Stimulated activated naive B cell treated with anti-CD40 and anti-IgM and Interleukin-4, amounts not matched to agents 10 μg/mL and 1 μg/mL and 100 μg/mL, for 72 hours (primary cell): ENCODE measurements around the gene SATB1.
"Not testable (repeated sequence)": the region's sequence is repeated elsewhere in the genome, so short reads cannot be mapped to it uniquely, and the experiment has no call there.

Experiments
- ATAC-seq, 2 donors: fragments of 150-1000 bp; cut with Tn5 transposase; replicated peaks; 2 replicates each; pipeline ENCODE4 v1.10.0; 2021; ENCODE audit warnings: moderate library complexity in 1 of 2
- DNase-seq: peaks from one replicate; pipeline ENCODE4 v3.0.0; 2021
- H3K27ac Mint-ChIP-seq: one replicate; pipeline ENCODE4 v1.8.0; 2022; ENCODE audit warnings: mild to moderate bottlenecking, mixed read lengths
- H3K27me3 Mint-ChIP-seq, 2 donors: one replicate each; pipeline ENCODE4 v1.8.0; 2022; ENCODE audit warnings: mixed read lengths in 2 of 2
- H3K36me3 Mint-ChIP-seq, 2 donors: one replicate each; pipeline ENCODE4 v1.8.0; 2022; ENCODE audit warnings: mixed read lengths in 2 of 2, mild to moderate bottlenecking in 1 of 2
- H3K4me1 Mint-ChIP-seq, 2 donors: one replicate each; pipeline ENCODE4 v1.8.0; 2022; ENCODE audit warnings: mixed read lengths in 2 of 2, mild to moderate bottlenecking in 1 of 2
- H3K4me3 Mint-ChIP-seq, 2 donors: one replicate each; pipeline ENCODE4 v1.8.0; 2022; ENCODE audit warnings: mild to moderate bottlenecking in 2 of 2, mixed read lengths in 2 of 2, moderate library complexity in 1 of 2
- H3K9me3 Mint-ChIP-seq, 2 donors: one replicate each; pipeline ENCODE4 v1.8.0; 2022; ENCODE audit warnings: mixed read lengths in 2 of 2, mild to moderate bottlenecking in 1 of 2

The SATB1 gene

DNA sequence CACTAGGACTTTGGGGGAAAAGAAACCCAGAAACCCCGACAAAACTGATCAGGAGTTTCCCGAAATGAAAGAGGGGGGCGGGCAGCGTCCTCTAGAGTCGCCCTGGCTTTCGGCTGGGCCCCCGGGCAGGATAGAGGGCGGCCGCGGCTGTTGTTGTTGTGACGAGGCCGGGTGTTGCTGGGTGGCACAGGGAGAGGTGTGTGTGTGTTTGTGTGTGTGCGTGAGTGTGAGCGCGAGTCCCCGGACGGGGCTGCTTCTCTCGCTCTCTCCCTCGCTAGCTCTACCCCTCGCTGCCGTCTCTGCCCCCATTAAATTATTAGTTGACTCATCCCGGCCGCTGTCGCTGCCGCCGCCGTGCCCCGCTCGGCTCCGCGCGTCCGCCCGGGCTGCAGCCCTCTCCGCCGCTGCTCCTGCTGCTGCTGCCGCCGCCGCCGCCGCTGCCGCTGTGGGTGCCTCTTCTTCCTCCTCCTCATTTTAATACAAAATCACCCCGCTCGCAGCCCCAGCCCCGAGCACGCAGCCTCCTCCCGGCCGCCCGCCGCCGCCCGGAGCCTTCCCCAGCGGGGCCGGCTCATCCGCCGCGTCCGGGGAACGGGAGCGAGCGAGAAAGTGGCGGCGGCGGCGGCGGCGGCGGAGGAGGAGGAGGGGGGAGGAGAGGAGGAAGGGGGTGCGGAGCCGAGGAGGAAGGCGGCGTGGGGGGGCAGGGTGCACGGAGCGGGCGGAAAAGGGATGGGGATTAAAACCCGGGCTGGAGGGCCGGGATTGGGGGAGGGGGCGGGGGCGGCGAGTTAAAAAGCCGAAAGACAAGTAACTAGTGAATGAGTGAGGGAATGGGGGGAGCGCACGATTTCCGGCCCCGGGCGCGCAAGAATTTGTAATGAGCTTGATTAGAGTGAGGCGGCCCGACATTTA, at the start of gene SATB1:
SATB1 (minus strand) TSS at position 611 of the 912 bp plus-strand sequence. CDS start 4,372 bp downstream, outside the sequence.
- Mint-ChIP-seq H3K27me3 (no peaks in the 10 kb centered on the region), H3K4me3 (peak within 1 kb of the TSS; percentile 95 to 98), H3K9me3 (no peaks in the 10 kb centered on the region), H3K4me1 (peaks cover 18 to 60% of the 10 kb centered on the region in 2 donors), H3K36me3 (peaks cover 10 to 16% of the 10 kb centered on the region in 2 donors), H3K27ac (peak within 1 kb of the TSS; percentile 97)
- DNase-seq (peak; percentile 60), ATAC-seq (peak; percentile 62 to 63)

GRCh38 chr3:18474202-18474601, 49.1 kb upstream of the SATB1 start:
- no peak overlapping the region for H3K27ac Mint-ChIP-seq
- peaks cover 0 to 9% of the 10 kb centered on the region in 2 donors for H3K4me1 Mint-ChIP-seq
- DNase-seq (no peak), ATAC-seq (no peak)
- peaks cover 11 to 24% of the 10 kb centered on the region in 2 donors for H3K36me3 Mint-ChIP-seq
- no peak overlapping the region for H3K4me3 Mint-ChIP-seq
- peaks cover 1 to 9% of the 10 kb centered on the region in 2 donors for H3K9me3 Mint-ChIP-seq
- no peaks in the 10 kb centered on the region for H3K27me3 Mint-ChIP-seq

- no peak for ATAC-seq
Observed at GRCh38 chr3:18469775-18470174, 44.6 kb upstream of the SATB1 start.

GRCh38 chr3:18466136-18466535, 41.0 kb upstream of the SATB1 start:
- no peak for ATAC-seq
- H3K27ac Mint-ChIP-seq, result no peak overlapping the region
- H3K36me3 Mint-ChIP-seq, result peaks cover 44 to 56% of the 10 kb centered on the region in 2 donors
- H3K4me1 Mint-ChIP-seq, result peaks cover 0 to 4% of the 10 kb centered on the region in 2 donors
- H3K9me3 Mint-ChIP-seq, result peaks cover 3 to 4% of the 10 kb centered on the region in 2 donors
- DNase-seq, result no peak
- H3K27me3 Mint-ChIP-seq, result no peaks in the 10 kb centered on the region
- no peak overlapping the region for H3K4me3 Mint-ChIP-seq

More at GRCh38 chr3:18469775-18470174, 44.6 kb upstream of the SATB1 start:
- Mint-ChIP-seq H3K4me3 (no peak overlapping the region), H3K9me3 (peaks cover 0 to 4% of the 10 kb centered on the region in 2 donors), H3K4me1 (peaks cover 0 to 9% of the 10 kb centered on the region in 2 donors), H3K36me3 (peaks cover 40 to 53% of the 10 kb centered on the region in 2 donors), H3K27me3 (no peaks in the 10 kb centered on the region), H3K27ac (no peak overlapping the region)
- no peak for DNase-seq

- H3K4me1 Mint-ChIP-seq, result peaks cover 6 to 18% of the 10 kb centered on the region in 2 donors
- no peak for ATAC-seq
- H3K27ac Mint-ChIP-seq, result no peak overlapping the region
- H3K27me3 Mint-ChIP-seq, result no peaks in the 10 kb centered on the region
- DNase-seq, result no peak
- H3K4me3 Mint-ChIP-seq, result no peak overlapping the region
- H3K36me3 Mint-ChIP-seq, result peaks cover 28 to 39% of the 10 kb centered on the region in 2 donors
- H3K9me3 Mint-ChIP-seq, result peaks cover 8 to 13% of the 10 kb centered on the region in 2 donors
Observed at GRCh38 chr3:18454766-18455165, 29.6 kb upstream of the SATB1 start.

DNA sequence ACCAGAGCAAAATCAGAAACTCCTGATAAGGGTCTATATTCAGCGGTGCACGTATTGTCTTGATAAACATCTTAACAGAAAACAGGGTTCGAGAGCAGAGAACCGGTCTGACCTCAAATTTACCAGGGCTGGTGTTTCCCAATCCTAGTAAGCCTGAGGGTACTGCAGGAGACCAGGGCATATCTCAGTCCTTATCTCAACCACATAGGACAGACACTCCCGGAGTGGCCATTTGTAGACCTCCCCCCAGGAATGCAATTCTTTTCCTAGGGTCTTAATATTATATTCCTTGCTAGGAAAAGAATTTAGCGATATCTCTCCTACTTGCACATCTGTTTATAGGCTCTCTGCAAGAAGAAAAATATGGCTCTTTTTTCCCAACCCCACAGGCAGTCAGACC, 24.5 kb upstream of the SATB1 start:
- H3K27ac Mint-ChIP-seq, H3K27me3 Mint-ChIP-seq, H3K4me3 Mint-ChIP-seq, DNase-seq, ATAC-seq: not testable (repeated sequence)
- Mint-ChIP-seq H3K36me3 (peaks cover 27 to 49% of the 10 kb centered on the region in 2 donors), H3K9me3 (peaks cover 8 to 11% of the 10 kb centered on the region in 2 donors), H3K4me1 (peaks cover 15 to 23% of the 10 kb centered on the region in 2 donors)

- DNase-seq, result no peak
- Mint-ChIP-seq H3K4me1 (peaks cover 16 to 34% of the 10 kb centered on the region in 2 donors), H3K4me3 (no peak overlapping the region), H3K36me3 (peaks cover 20 to 46% of the 10 kb centered on the region in 2 donors), H3K27me3 (no peaks in the 10 kb centered on the region), H3K9me3 (peaks cover 4 to 7% of the 10 kb centered on the region in 2 donors), H3K27ac (no peak overlapping the region)
- ATAC-seq, result no peak
Observed at GRCh38 chr3:18447720-18448119, 22.6 kb upstream of the SATB1 start.

DNA sequence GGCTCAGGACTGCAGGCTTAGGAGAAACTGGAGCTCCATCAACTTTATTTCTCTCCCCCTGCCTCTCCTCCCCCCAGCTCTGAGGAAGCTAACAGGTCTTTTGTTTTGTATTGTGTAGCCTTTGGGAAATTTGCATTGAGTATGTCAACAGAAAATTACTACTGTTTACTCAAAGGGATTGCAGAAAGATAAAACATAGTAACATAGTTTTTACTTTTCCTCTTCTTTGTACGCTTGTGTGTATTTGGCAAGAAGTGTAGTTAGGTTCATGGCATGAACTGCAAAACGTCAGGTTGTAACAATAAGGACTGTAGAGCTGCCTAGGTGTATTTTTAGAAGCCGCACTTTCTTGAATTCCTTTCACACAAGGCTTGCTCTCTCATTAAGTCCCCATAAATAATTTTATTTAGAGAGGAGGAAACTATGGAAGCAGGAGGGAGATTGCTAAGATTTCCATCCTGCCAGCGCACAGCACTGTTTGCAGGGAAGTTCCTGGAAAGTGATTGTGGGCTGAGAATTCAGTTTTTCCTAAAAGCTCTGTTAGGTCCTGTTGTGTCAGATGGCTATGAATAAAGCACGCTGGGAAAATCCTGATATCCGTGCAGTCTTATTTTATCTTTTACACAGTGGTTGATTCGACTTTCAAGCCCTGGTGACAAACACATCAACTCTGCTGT, 21.1 kb upstream of the SATB1 start:
- H3K9me3 Mint-ChIP-seq, result peaks cover 4 to 7% of the 10 kb centered on the region in 2 donors
- ATAC-seq (no peak), DNase-seq (no peak)
- peaks cover 20 to 43% of the 10 kb centered on the region in 2 donors for H3K36me3 Mint-ChIP-seq
- peak overlapping the region; percentile 99 for H3K27ac Mint-ChIP-seq
- H3K4me1 Mint-ChIP-seq, result peaks cover 13 to 39% of the 10 kb centered on the region in 2 donors
- peak overlapping the region; percentile 94 to 97 for H3K4me3 Mint-ChIP-seq
- H3K27me3 Mint-ChIP-seq, result no peaks in the 10 kb centered on the region

DNA sequence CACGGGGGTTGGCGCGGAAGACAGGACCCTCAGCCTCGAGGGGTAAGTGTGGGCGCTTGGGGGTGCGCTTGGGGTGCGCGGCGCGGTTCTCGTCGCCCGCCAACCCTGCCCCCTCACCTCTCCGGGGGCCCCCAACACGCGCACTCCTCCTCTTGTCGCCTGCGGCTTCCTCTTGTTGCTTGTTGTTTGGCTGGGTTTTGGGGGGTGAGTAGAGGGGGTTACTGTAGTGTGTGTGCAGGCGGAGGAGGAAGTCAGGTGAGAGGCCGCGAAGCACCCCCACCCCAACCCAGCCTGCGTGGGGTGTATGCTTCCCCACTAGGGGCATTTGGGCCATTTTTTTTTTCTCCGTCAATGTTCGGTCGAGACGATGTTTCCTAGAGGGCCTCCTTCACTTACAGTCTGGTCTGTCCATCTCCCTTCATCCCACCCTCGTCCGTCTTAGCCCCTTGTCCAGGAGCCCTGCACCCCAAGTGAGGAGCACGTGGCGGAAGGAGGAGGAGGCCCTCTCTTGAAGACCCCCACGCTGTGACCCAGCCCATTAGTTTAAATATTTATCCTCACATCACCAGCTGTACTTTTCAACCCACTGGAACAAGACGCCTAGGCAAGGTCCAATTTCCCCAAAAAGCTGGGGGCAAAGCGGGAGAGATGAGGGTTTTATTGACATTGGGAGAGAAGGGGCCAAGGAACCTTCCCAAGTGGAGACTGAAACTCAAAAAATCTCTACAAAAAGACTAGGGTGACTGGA, 20.4 kb upstream of the SATB1 start:
- peak overlapping the region; percentile 99 for H3K27ac Mint-ChIP-seq
- H3K27me3 Mint-ChIP-seq, result no peaks in the 10 kb centered on the region
- H3K36me3 Mint-ChIP-seq, result peaks cover 17 to 43% of the 10 kb centered on the region in 2 donors
- ATAC-seq (peak; percentile 72 to 73), DNase-seq (peak; percentile 54)
- H3K9me3 Mint-ChIP-seq, result peaks cover 4 to 7% of the 10 kb centered on the region in 2 donors
- peak overlapping the region; percentile 94 to 97 for H3K4me3 Mint-ChIP-seq
- peaks cover 13 to 40% of the 10 kb centered on the region in 2 donors for H3K4me1 Mint-ChIP-seq

DNA sequence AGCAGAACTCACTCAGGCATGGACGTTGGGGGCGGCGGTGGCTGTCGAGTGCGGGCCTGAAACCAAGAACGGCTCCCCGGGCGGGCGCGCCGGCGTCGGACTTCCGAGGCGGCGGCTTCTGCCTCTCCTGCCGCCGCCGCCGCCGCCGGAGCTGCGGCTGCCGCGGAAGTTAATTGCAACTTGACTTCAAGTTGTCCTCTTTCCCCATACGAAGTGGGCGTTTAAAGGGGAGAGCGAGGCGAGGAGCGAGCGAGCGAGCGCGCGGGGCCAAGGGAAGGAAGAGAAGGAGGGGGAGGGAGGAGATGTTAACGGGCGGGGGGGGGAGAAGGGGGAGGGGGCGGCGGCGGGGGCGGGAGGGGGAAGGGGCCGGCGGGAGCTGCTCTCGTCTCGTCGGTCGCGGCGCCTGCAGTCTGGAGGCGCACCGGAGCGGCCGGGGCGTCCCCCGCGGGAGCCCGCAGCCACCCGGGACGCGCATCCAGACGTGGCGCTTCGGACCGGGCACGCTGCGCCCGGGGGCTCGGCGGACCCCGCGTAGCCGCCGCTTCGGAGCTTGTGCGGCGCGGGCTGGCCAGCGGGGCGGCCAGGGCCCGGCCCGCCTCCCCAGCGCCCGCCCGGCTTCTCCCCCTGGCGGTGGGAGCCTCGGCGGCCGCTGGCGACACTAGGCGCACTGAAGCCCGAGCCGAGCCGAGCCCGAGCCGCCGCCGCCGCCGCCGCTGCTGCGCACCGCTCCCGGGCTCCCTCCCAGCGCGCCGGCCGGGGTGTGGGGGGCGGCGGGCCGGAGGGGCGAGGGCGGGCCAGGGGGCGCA, 19.7 kb upstream of the SATB1 start:
- Mint-ChIP-seq H3K9me3 (peaks cover 4 to 5% of the 10 kb centered on the region in 2 donors), H3K27me3 (no peaks in the 10 kb centered on the region), H3K27ac (peak overlapping the region; percentile 98), H3K4me3 (peak overlapping the region; percentile 90 to 99), H3K4me1 (peaks cover 17 to 46% of the 10 kb centered on the region in 2 donors), H3K36me3 (peaks cover 13 to 36% of the 10 kb centered on the region in 2 donors)
- DNase-seq (peak; percentile 55), ATAC-seq (peak; percentile 78 to 80)

- peaks cover 17 to 55% of the 10 kb centered on the region in 2 donors for H3K4me1 Mint-ChIP-seq
- H3K4me3 Mint-ChIP-seq, result peak overlapping the region; percentile 90 to 99
- peaks cover 0 to 2% of the 10 kb centered on the region in 2 donors for H3K9me3 Mint-ChIP-seq
- peak overlapping the region; percentile 98 for H3K27ac Mint-ChIP-seq
- DNase-seq (peak; percentile 20), ATAC-seq (peak; percentile 10 to 13)
- no peaks in the 10 kb centered on the region for H3K27me3 Mint-ChIP-seq
- H3K36me3 Mint-ChIP-seq, result peaks cover 8 to 27% of the 10 kb centered on the region in 2 donors
Observed at GRCh38 chr3:18443665-18444594, 18.8 kb upstream of the SATB1 start.
